Measurements from ENCODE around the gene MTF2. TPM values are rescaled to one million over a fixed set of nuclear protein-coding genes. Genes with fewer than 3 reads are reported as not detected.

MTF2 gene
- total RNA-seq, 1 experiment from 2014 or later, result 110 TPM

DNA sequence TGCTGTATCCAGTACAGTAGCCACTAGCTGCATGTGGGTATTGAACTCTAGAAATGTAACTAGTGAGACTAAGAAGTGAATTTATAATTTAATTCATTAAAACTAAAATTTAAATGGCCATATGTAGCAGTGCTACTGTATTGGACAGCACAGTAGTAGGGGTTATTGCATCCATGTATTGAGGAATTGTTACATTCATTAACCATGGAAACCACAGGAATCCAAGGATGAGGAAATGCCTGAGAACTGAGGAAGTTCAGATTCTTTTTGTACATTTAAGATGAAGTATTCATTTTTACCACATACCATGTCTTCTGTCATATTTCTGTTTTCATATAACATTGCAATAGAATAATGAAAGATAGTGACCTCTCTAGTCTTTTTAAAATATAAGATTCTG lies 2.6 kb downstream of the MTF2 start:
- no peak overlapping the region for H2BK5ac ChIP-seq (ENCODE audit: insufficient read length, low read length)
- H4K20me1 ChIP-seq (ENCODE audit: control insufficient read depth, insufficient read depth, insufficient read length), result no peaks in the 10 kb centered on the region
- H3K23me2 ChIP-seq (ENCODE audit: insufficient read length, low read depth, low read length, poor library complexity, severe bottlenecking), result peaks cover 6% of the 10 kb centered on the region
- no peak overlapping the region for H3K14ac ChIP-seq (ENCODE audit: insufficient read depth, low read length)
- peaks cover 61% of the 10 kb centered on the region for H3K79me2 ChIP-seq (ENCODE audit: insufficient read depth, low read length)
- H3K9me3 ChIP-seq (ENCODE audit: control insufficient read depth, low read depth, low read length), result no peaks in the 10 kb centered on the region
- peaks cover 18 to 21% of the 10 kb centered on the region in 2 experiments for H3K4me1 Mint-ChIP-seq
- H3K27ac ChIP-seq (ENCODE audit: insufficient read length, low read depth, low read length), result no peak overlapping the region
- H3K9me3 Mint-ChIP-seq, result peaks cover 16 to 19% of the 10 kb centered on the region in 2 experiments
- H2BK20ac ChIP-seq (ENCODE audit: low read depth, low read length, poor library complexity, severe bottlenecking), result no peak overlapping the region
- H3K4ac ChIP-seq (ENCODE audit: low read depth, low read length), result no peak overlapping the region
- H2BK120ac ChIP-seq (ENCODE audit: low read depth, low read length, poor library complexity, severe bottlenecking), result no peak overlapping the region
- H3T11ph ChIP-seq (ENCODE audit: low read length), result no peak overlapping the region
- no peaks in the 10 kb centered on the region for H3K27me3 Mint-ChIP-seq (ENCODE audit: low read depth)
- no peak overlapping the region for H4K91ac ChIP-seq (ENCODE audit: insufficient read length, low read depth, low read length)
- peak overlapping the region; percentile 95 to 100 for H3K4me3 Mint-ChIP-seq
- H3K4me2 ChIP-seq (ENCODE audit: insufficient read depth, insufficient read length, low read length), result peak overlapping the region; percentile 64
- H2AFZ ChIP-seq (ENCODE audit: low read length), result no peak overlapping the region
- peak overlapping the region; percentile 7 for H3K9ac ChIP-seq (ENCODE audit: extremely low read depth, insufficient read length, low read length)
- no peak overlapping the region for H4K8ac ChIP-seq (replicated peaks; ENCODE audit: insufficient read length, low read depth, low read length)
- H3K27me3 ChIP-seq (ENCODE audit: insufficient read depth, low read length), result no peaks in the 10 kb centered on the region
- H4K5ac ChIP-seq (ENCODE audit: insufficient read length, low read depth, low read length), result no peak overlapping the region
- no peak overlapping the region for H2AK5ac ChIP-seq (ENCODE audit: insufficient read length, low read length)
- H3K18ac ChIP-seq (ENCODE audit: insufficient read length, low read depth, low read length), result no peak overlapping the region
- no peak overlapping the region for H2BK12ac ChIP-seq (ENCODE audit: insufficient read length, low read depth, low read length)
- TF ChIP-seq, protein P1, sequence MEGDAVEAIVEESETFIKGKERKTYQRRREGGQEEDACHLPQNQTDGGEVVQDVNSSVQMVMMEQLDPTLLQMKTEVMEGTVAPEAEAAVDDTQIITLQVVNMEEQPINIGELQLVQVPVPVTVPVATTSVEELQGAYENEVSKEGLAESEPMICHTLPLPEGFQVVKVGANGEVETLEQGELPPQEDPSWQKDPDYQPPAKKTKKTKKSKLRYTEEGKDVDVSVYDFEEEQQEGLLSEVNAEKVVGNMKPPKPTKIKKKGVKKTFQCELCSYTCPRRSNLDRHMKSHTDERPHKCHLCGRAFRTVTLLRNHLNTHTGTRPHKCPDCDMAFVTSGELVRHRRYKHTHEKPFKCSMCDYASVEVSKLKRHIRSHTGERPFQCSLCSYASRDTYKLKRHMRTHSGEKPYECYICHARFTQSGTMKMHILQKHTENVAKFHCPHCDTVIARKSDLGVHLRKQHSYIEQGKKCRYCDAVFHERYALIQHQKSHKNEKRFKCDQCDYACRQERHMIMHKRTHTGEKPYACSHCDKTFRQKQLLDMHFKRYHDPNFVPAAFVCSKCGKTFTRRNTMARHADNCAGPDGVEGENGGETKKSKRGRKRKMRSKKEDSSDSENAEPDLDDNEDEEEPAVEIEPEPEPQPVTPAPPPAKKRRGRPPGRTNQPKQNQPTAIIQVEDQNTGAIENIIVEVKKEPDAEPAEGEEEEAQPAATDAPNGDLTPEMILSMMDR (conservative IDR thresholded peaks at IDR 0.05), result no peak
- no peak overlapping the region for H3K23ac ChIP-seq (ENCODE audit: insufficient read length, low read depth, low read length)
- peaks cover 2% of the 10 kb centered on the region for H3K79me1 ChIP-seq (ENCODE audit: insufficient read depth, low read depth, low read length, poor library complexity, severe bottlenecking)
- no peak overlapping the region for H3K27ac Mint-ChIP-seq
- no peak for DNase-seq
- no peaks in the 10 kb centered on the region for H3K4me1 ChIP-seq (ENCODE audit: insufficient read depth, low read length)
- no peak overlapping the region for H2BK15ac ChIP-seq (ENCODE audit: low read depth, low read length)
- H3K56ac ChIP-seq (ENCODE audit: insufficient read length, low read depth, low read length), result no peak overlapping the region
- H3K36me3 Mint-ChIP-seq (ENCODE audit: insufficient read depth in 1 of 3, low read depth in 3 of 3), result peaks cover 48 to 62% (median 49%) of the 10 kb centered on the region in 3 experiments
